GM12878 (cell line): Measurements from ENCODE around the gene MOGAT3. TPM values are rescaled to one million over a fixed set of nuclear protein-coding genes. Genes with fewer than 3 reads are reported as not detected.

ENCODE experiments used
- ATAC-seq: fragments of 200-7000 bp; cut with Tn5 transposase; 3 replicates; pipeline ENCODE4 v1.9.1; 2020; ENCODE audit warnings: mild to moderate bottlenecking, moderate library complexity
- BruUV-seq: library from RNA; stranded (reverse); fragments of 400-500 nt; replicated peaks from 2 replicates; lab custom pipeline; 2021; lab: Mats Ljungman, UMichigan
- CTCF ChIA-PET: fragments of 300-600 bp; sonication (Branson Sonifier 250); formaldehyde crosslinking; extraction: SDS; loops from one replicate; lab custom pipeline; 2021; ENCODE audit warnings: inconsistent platforms; lab: Yijun Ruan, JAX
- POLR2A ChIA-PET: fragments of 350-600 bp; formaldehyde crosslinking; extraction: SDS; loops from one replicate; lab custom pipeline; 2021; ENCODE audit warnings: inconsistent platforms; lab: Charles Lee
- RAD21 ChIA-PET: fragments of 300-600 bp; sonication (Branson Sonifier 250); formaldehyde crosslinking; loops from one replicate; lab custom pipeline; 2023; ENCODE audit warnings: antibody characterized with exemption; ENCODE audit not compliant: unreplicated experiment; lab: Charles Lee
- SMC1A ChIA-PET: fragments of 300-600 bp; sonication (Branson Sonifier 250); formaldehyde crosslinking; loops from one replicate; lab custom pipeline; 2023; ENCODE audit not compliant: unreplicated experiment, uncharacterized antibody; lab: Charles Lee
- DNase-seq: peaks from one replicate; pipeline ENCODE4 v3.0.0-alpha.2; 2011; ENCODE audit warnings: low read depth, low spot score
- FAIRE-seq: peaks from 3 replicates; lab custom pipeline; 2011; peaks lifted over from hg19 to GRCh38; lab: Jason Lieb, UNC
- H2AFZ ChIP-seq: 2 replicates; pipeline ENCODE4 v1.6.0; 2011; ENCODE audit warnings: low read depth, low read length, control low read depth; ENCODE audit not compliant: control insufficient read depth
- H3K27ac ChIP-seq: 2 replicates; pipeline ENCODE4 v1.5.1; 2011; ENCODE audit warnings: control low read depth; ENCODE audit not compliant: control insufficient read depth, insufficient read depth
- H3K27me3 ChIP-seq, 2 experiments: replicated peaks in 1 of 2; 2 replicates each; pipeline versions ENCODE4 v1.6.0 to v1.6.1; 2011; ENCODE audit warnings: low read length in 1 of 2; ENCODE audit not compliant: control insufficient read depth in 2 of 2, insufficient read depth in 2 of 2
- H3K36me3 ChIP-seq, 2 experiments: 2 replicates each; pipeline ENCODE4 v1.5.1; 2011; ENCODE audit warnings: low read length in 1 of 2; ENCODE audit not compliant: control insufficient read depth in 2 of 2, insufficient read depth in 2 of 2
- H3K4me1 ChIP-seq: 2 replicates; pipeline ENCODE4 v1.6.1; 2011; ENCODE audit warnings: mild to moderate bottlenecking, low read length, moderate library complexity, mixed read lengths; ENCODE audit not compliant: control insufficient read depth, insufficient read depth
- H3K4me2 ChIP-seq: 2 replicates; pipeline ENCODE4 v1.6.0; 2011; ENCODE audit warnings: control low read depth; ENCODE audit not compliant: control insufficient read depth, insufficient read depth
- H3K4me3 ChIP-seq: fragments of 200-600 bp; sonication (generic); 2 replicates; pipeline ENCODE4 v1.5.1; 2016
- H3K79me2 ChIP-seq: 2 replicates; pipeline ENCODE4 v1.6.0; 2011; ENCODE audit warnings: low read length; ENCODE audit not compliant: control insufficient read depth, insufficient read depth
- H3K9ac ChIP-seq: 2 replicates; pipeline ENCODE4 v1.8.0; 2011; ENCODE audit warnings: low read length, control low read depth, mixed read lengths; ENCODE audit not compliant: control insufficient read depth, insufficient read depth
- H3K9me3 ChIP-seq: replicated peaks from 3 replicates; pipeline ENCODE4 v1.5.1; 2011; ENCODE audit warnings: mild to moderate bottlenecking, low read length; ENCODE audit not compliant: control insufficient read depth, insufficient read depth
- H4K20me1 ChIP-seq: 2 replicates; pipeline ENCODE4 v1.6.0; 2011; ENCODE audit not compliant: control insufficient read depth, insufficient read depth
- BACH1 ChIP-seq: fragments of 450-650 bp; IDR thresholded peaks from 2 replicates; pipeline ENCODE4 v1.6.1; 2017; ENCODE audit warnings: mild to moderate bottlenecking, borderline replicate concordance
- ELK1 ChIP-seq: IDR thresholded peaks from 2 replicates; pipeline ENCODE4 v1.6.1; 2012; ENCODE audit warnings: low read depth, low read length, improper control_type of control experiment
- EZH2 ChIP-seq: IDR thresholded peaks from 2 replicates; pipeline ENCODE4 v1.6.1; 2012; ENCODE audit warnings: low read depth, mild to moderate bottlenecking, control low read depth, inconsistent platforms, low read length, borderline replicate concordance; ENCODE audit not compliant: control insufficient read depth
- HCFC1 ChIP-seq: fragments of 150-350 bp; IDR thresholded peaks from 2 replicates; pipeline ENCODE4 v1.6.1; 2014; ENCODE audit warnings: low read length
- JUNB ChIP-seq: IDR thresholded peaks from 2 replicates; pipeline ENCODE4 v1.6.1; 2016; ENCODE audit warnings: antibody characterized with exemption, mild to moderate bottlenecking
- JUND ChIP-seq: IDR thresholded peaks from 2 replicates; pipeline ENCODE4 v1.6.1; 2012; ENCODE audit warnings: low read depth, mild to moderate bottlenecking, low read length, improper control_type of control experiment, moderate library complexity
- MYB ChIP-seq: fragments of 150-350 bp; IDR thresholded peaks from 2 replicates; pipeline ENCODE4 v1.6.1; 2014; ENCODE audit warnings: mild to moderate bottlenecking, low read depth, low read length, borderline replicate concordance
- NBN ChIP-seq: fragments of 450-650 bp; IDR thresholded peaks from 2 replicates; pipeline ENCODE4 v1.6.1; 2016
- POLR2A ChIP-seq: IDR thresholded peaks from 2 replicates; pipeline ENCODE4 v1.6.1; 2011; ENCODE audit warnings: low read depth, mild to moderate bottlenecking, low read length
- POLR2AphosphoS2 ChIP-seq: IDR thresholded peaks from 2 replicates; pipeline ENCODE4 v1.6.1; 2011; ENCODE audit warnings: low read depth, mild to moderate bottlenecking, low read length, improper control_type of control experiment, moderate library complexity
- SIN3A ChIP-seq: IDR thresholded peaks from 2 replicates; pipeline ENCODE4 v1.6.1; 2012; ENCODE audit warnings: low read depth, low read length, improper control_type of control experiment
- SIX5 ChIP-seq: IDR thresholded peaks from 2 replicates; pipeline ENCODE4 v1.6.1; 2011; ENCODE audit warnings: mild to moderate bottlenecking, low read depth, low read length, moderate library complexity; ENCODE audit not compliant: severe bottlenecking
- SMARCA5 ChIP-seq: fragments of 450-650 bp; IDR thresholded peaks from 2 replicates; pipeline ENCODE4 v1.6.1; 2017; ENCODE audit warnings: mild to moderate bottlenecking
- SREBF1 ChIP-seq: IDR thresholded peaks from 2 replicates; pipeline ENCODE4 v1.6.1; 2012; ENCODE audit warnings: mild to moderate bottlenecking, low read length
- SRF ChIP-seq, 2 experiments: IDR thresholded peaks; 2 replicates each; pipeline ENCODE4 v1.6.1; 2011; ENCODE audit warnings: low read depth in 2 of 2, low read length in 2 of 2, mild to moderate bottlenecking in 1 of 2, moderate library complexity in 1 of 2
- USF2 ChIP-seq: IDR thresholded peaks from 2 replicates; pipeline ENCODE4 v1.6.1; 2011; ENCODE audit warnings: low read depth, low read length, improper control_type of control experiment, borderline replicate concordance
- ZBTB33 ChIP-seq: fragments of 450-650 bp; IDR thresholded peaks from 2 replicates; pipeline ENCODE4 v1.6.1; 2017; ENCODE audit warnings: mild to moderate bottlenecking
- ZSCAN29 ChIP-seq: fragments of 450-650 bp; IDR thresholded peaks from 2 replicates; pipeline ENCODE4 v1.6.1; 2017; ENCODE audit warnings: mild to moderate bottlenecking, moderate library complexity
- WGBS: methylation state at CpG from one replicate; pipeline ENCODE4 v1.1.6; 2016; ENCODE audit warnings: low lambda C conversion rate; ENCODE audit not compliant: insufficient replicate concordance, insufficient coverage; ENCODE audit errors: missing lambda C conversion rate; 5-methylcytosine and 5-hydroxymethylcytosine counted together
- in situ Hi-C: fragments of 300-500 bp; cut with MboI; formaldehyde crosslinking; loops from 9 replicates; pipeline ENCODE4 v1.14.3; 2018; ENCODE audit warnings: mixed read lengths
- intact Hi-C: fragments of 100-400 bp; cut with micrococcal nuclease; formaldehyde crosslinking; loops from one replicate; pipeline ENCODE4 v1.14.2; 2022; ENCODE audit not compliant: unreplicated experiment
- polyA plus RNA-seq, 11 experiments: library from polyadenylated mRNA; depleted of rRNA in 4 of 11; unstranded in 6 of 11; stranded (reverse) in 5 of 11; fragments of >200 nt; fragmentation: Nextera tagmentation in 4 of 11; fragmentation: Illumina TruSeq in 1 of 11; extraction: Ambion mirVana in 4 of 11; extraction: Trizol in 1 of 11; gene quantifications; 1 replicate in 1 of 11; 2 replicates in 10 of 11; pipeline versions ENCODE4 v1.2.1 to v1.2.3, GENCODE V29; 2011 to 2016; ENCODE audit warnings: inconsistent platforms in 2 of 11, missing spikeins in 2 of 11, low read depth in 1 of 11
- total RNA-seq, 4 experiments: library from RNA; depleted of rRNA in 3 of 4; stranded (reverse); fragments of >200 nt in 3 of 4; fragmentation: Illumina TruSeq in 1 of 4; extraction: Trizol in 1 of 4; gene quantifications; 2 replicates each; pipeline versions ENCODE4 v1.2.1 to v1.2.3, GENCODE V29; 2013 to 2021

Gene MOGAT3
- total and polyA plus RNA-seq, 10 of the 15 experiments (the other 5 are each of a cell fraction or from before 2014, with no cell fraction given), result 0.11 TPM; not detected in 9

GRCh38 chr7:101244375-101245146, 43.7 kb upstream of the MOGAT3 start, which contains the start of gene FIS1 (continued):
- TF ChIP-seq BACH1 (peak; percentile 59), MYB (peak; percentile 6; the same call in 1 of the 2 replicates), SIN3A (peak; percentile 71; the same call in 1 of the 2 replicates), USF2 (no peak), ZSCAN29 (no peak), POLR2AphosphoS2 (peak; percentile 77; the same call in 1 of the 2 replicates), SIX5 (peak; percentile 95)

GRCh38 chr7:101243646-101244374, 43.0 kb upstream of the MOGAT3 start:
- POLR2A ChIA-PET, result interaction anchor here (0.5 to 1.5 kb wide), 8 partner anchors 8 to 354 kb away, joined by 3 to 10 read pairs (median 4); partner anchors contain the start of genes PLOD3, UFSP1 and ZNHIT1
- H3K4me2 ChIP-seq, result peak overlapping the region; percentile 97
- WGBS, result 34% methylated on average over 28 of the region's 28 CpGs
- peaks cover 26% of the 10 kb centered on the region for H3K79me2 ChIP-seq
- peak overlapping the region; percentile 89; the same call in 1 of the 2 replicates for H3K27ac ChIP-seq
- RAD21 ChIA-PET, result interaction anchor here (1.0 to 5.0 kb wide), 9 partner anchors 8 to 110 kb away, joined by 3 to 37 read pairs (median 4); partner anchors contain the start of genes PLOD3 and ZNHIT1
- no peaks in the 10 kb centered on the region for H4K20me1 ChIP-seq
- no peaks in the 10 kb centered on the region for H3K9me3 ChIP-seq
- H3K4me3 ChIP-seq, result peak overlapping the region; percentile 84
- ATAC-seq (no peak), DNase-seq (no peak), FAIRE-seq (no peak)
- H2AFZ ChIP-seq, result no peak overlapping the region; the same call in 1 of the 2 replicates
- H3K36me3 ChIP-seq, result peaks cover 7 to 10% of the 10 kb centered on the region in 2 experiments
- no TSS peak for BruUV-seq
- CTCF ChIA-PET, result interaction anchor here (0.6 to 5.3 kb wide), 32 partner anchors 9 to 1223 kb away, joined by 3 to 74 read pairs (median 4); partner anchors contain the start of genes PLOD3, TRIM56, UFSP1 and ZNHIT1
- SMC1A ChIA-PET, result interaction anchor here (0.9 to 2.9 kb wide), 9 partner anchors 11 to 101 kb away, joined by 3 to 20 read pairs (median 5); partner anchors contain the start of genes PLOD3 and ZNHIT1
- intact Hi-C loops, result loop anchor here (1.0 kb wide), 2 partner anchors 26 to 100 kb away; partner anchors contain the start of gene ZNHIT1
- peaks cover 6% of the 10 kb centered on the region for H3K4me1 ChIP-seq
- no peaks in the 10 kb centered on the region for H3K27me3 ChIP-seq
- peak overlapping the region; percentile 88 for H3K9ac ChIP-seq
- in situ Hi-C loops, result no loop called here
- TF ChIP-seq ELK1 (no peak), JUNB (no peak), SRF (IDR thresholded peaks at IDR 0.05; ENCODE audit: low read depth in 2 of 2, low read length in 2 of 2) (no peak), SMARCA5 (0 out of 2 replicates have a peak, but pooled peaks have one; percentile 88), HCFC1 (no peak), ZBTB33 (0 out of 2 replicates have a peak, but pooled peaks have one; percentile 43), NBN (no peak), SREBF1 (no peak), JUND (no peak), EZH2 (no peak), POLR2A (no peak)
